SK-N-SH treated with all-trans-retinoic acid at 6 μM for 48 hours (cell line): ENCODE data around the gene PLCH2.

Experiments used
- ATAC-seq: fragments of 200-7000 bp; cut with Tn5 transposase; 3 replicates; pipeline ENCODE4 v1.9.1; 2020; ENCODE audit warnings: mild to moderate bottlenecking, moderate library complexity
- ARNTL ChIP-seq: fragments of 450-650 bp; formaldehyde crosslinking; IDR thresholded peaks from 2 replicates; pipeline ENCODE4 v1.5.0; 2020; ENCODE audit warnings: low read depth, mild to moderate bottlenecking, moderate library complexity, borderline replicate concordance
- BACH2 ChIP-seq: fragments of 250-450 bp; sonication (Bioruptor Pico); IDR thresholded peaks from 2 replicates; pipeline ENCODE4 v1.9.0; 2021; ENCODE audit warnings: mild to moderate bottlenecking, borderline replicate concordance
- CREB5 ChIP-seq: fragments of 250-450 bp; sonication (Bioruptor Pico); IDR thresholded peaks from 2 replicates; pipeline ENCODE4 v1.5.1; 2020; ENCODE audit warnings: low read depth, mild to moderate bottlenecking, moderate library complexity
- CSDC2 ChIP-seq: fragments of 250-450 bp; sonication (Bioruptor Pico); IDR thresholded peaks from 2 replicates; pipeline ENCODE4 v1.5.0; 2020; ENCODE audit warnings: mild to moderate bottlenecking, moderate library complexity
- CSRNP3 ChIP-seq: fragments of 250-450 bp; sonication (Bioruptor Pico); IDR thresholded peaks from 2 replicates; pipeline ENCODE4 v1.5.1; 2021; ENCODE audit warnings: mild to moderate bottlenecking, moderate library complexity
- ESRRG ChIP-seq: fragments of 250-450 bp; sonication (Bioruptor Pico); IDR thresholded peaks from 2 replicates; pipeline ENCODE4 v1.6.1; 2021; ENCODE audit warnings: mild to moderate bottlenecking
- GLIS3 ChIP-seq: fragments of 250-450 bp; sonication (Bioruptor Pico); IDR thresholded peaks from 2 replicates; pipeline ENCODE4 v1.5.0; 2020; ENCODE audit warnings: mild to moderate bottlenecking, moderate library complexity
- ISL1 ChIP-seq: fragments of 250-450 bp; sonication (Bioruptor Pico); IDR thresholded peaks from 2 replicates; pipeline ENCODE4 v2.1.2; 2022; ENCODE audit warnings: mild to moderate bottlenecking, moderate library complexity
- OSR1 ChIP-seq: fragments of 250-450 bp; sonication (Bioruptor Pico); IDR thresholded peaks from 2 replicates; pipeline ENCODE4 v1.8.0; 2022; ENCODE audit warnings: moderate library complexity, mild to moderate bottlenecking, inconsistent platforms
- PATZ1 ChIP-seq: fragments of 250-450 bp; sonication (Bioruptor Pico); IDR thresholded peaks from 2 replicates; pipeline ENCODE4 v1.8.0; 2020; ENCODE audit warnings: mild to moderate bottlenecking, moderate library complexity, borderline replicate concordance
- POU6F1 ChIP-seq: fragments of 250-450 bp; sonication (Bioruptor Pico); IDR thresholded peaks from 2 replicates; pipeline ENCODE4 v1.8.0; 2021; ENCODE audit warnings: low read depth, mild to moderate bottlenecking, moderate library complexity, borderline replicate concordance
- PPARA ChIP-seq: fragments of 250-450 bp; sonication (Bioruptor Pico); IDR thresholded peaks from 2 replicates; pipeline ENCODE4 v1.5.0; 2020; ENCODE audit warnings: mild to moderate bottlenecking, borderline replicate concordance
- RARB ChIP-seq: fragments of 250-450 bp; sonication (Bioruptor Pico); IDR thresholded peaks from 2 replicates; pipeline ENCODE4 v1.8.0; 2021; ENCODE audit warnings: mild to moderate bottlenecking, moderate library complexity
- SNAI2 ChIP-seq: fragments of 250-450 bp; sonication (Bioruptor Pico); IDR thresholded peaks from 2 replicates; pipeline ENCODE4 v1.5.0; 2020; ENCODE audit warnings: mild to moderate bottlenecking, moderate library complexity
- TCF4 ChIP-seq: fragments of 250-450 bp; sonication (Bioruptor Pico); IDR thresholded peaks from 2 replicates; pipeline ENCODE4 v1.8.0; 2021; ENCODE audit warnings: mild to moderate bottlenecking, moderate library complexity, borderline replicate concordance
- TOX ChIP-seq: fragments of 250-450 bp; sonication (Bioruptor Pico); IDR thresholded peaks from 2 replicates; pipeline ENCODE4 v1.8.0; 2021; ENCODE audit warnings: mild to moderate bottlenecking, moderate library complexity, borderline replicate concordance
- TSHZ2 ChIP-seq: fragments of 250-450 bp; sonication (Bioruptor Pico); IDR thresholded peaks from 2 replicates; pipeline ENCODE4 v1.5.0; 2020; ENCODE audit warnings: mild to moderate bottlenecking, moderate library complexity
- ZC3H10 ChIP-seq: fragments of 250-450 bp; sonication (Bioruptor Pico); IDR thresholded peaks from 2 replicates; pipeline ENCODE4 v1.5.1; 2021; ENCODE audit warnings: mild to moderate bottlenecking, moderate library complexity
- ZFP3 ChIP-seq: fragments of 250-450 bp; sonication (Bioruptor Pico); IDR thresholded peaks from 2 replicates; pipeline ENCODE4 v1.5.0; 2020; ENCODE audit warnings: mild to moderate bottlenecking, moderate library complexity
- ZFP30 ChIP-seq: fragments of 450-650 bp; formaldehyde crosslinking; IDR thresholded peaks from 2 replicates; pipeline ENCODE4 v1.5.0; 2022; ENCODE audit warnings: mild to moderate bottlenecking, moderate library complexity
- ZNF70 ChIP-seq: fragments of 450-650 bp; formaldehyde crosslinking; IDR thresholded peaks from 2 replicates; pipeline ENCODE4 v1.5.0; 2020; ENCODE audit warnings: mild to moderate bottlenecking, moderate library complexity

PLCH2 gene

GRCh38 chr1:2452201-2452931 lies 23.7 kb upstream of the PLCH2 start (continued):
- TF ChIP-seq PATZ1 (CRISPR knock-in tag) (no peak), ZFP30 (CRISPR knock-in tag) (no peak)
- TF ChIP-seq, all 23 proteins: peak for 0

- TF ChIP-seq ZFP30 (CRISPR knock-in tag), result no peak
- no peak for TF ChIP-seq BACH2 (CRISPR knock-in tag)
- TF ChIP-seq TOX (CRISPR knock-in tag), result no peak
- TF ChIP-seq OSR1 (CRISPR knock-in tag), result no peak
- ATAC-seq, result no peak
Observed at GRCh38 chr1:2452932-2453315, 23.2 kb upstream of the PLCH2 start.

- TF ChIP-seq TCF4 (CRISPR knock-in tag) (no peak), GLIS3 (CRISPR knock-in tag) (no peak), PATZ1 (CRISPR knock-in tag) (no peak), CSDC2 (CRISPR knock-in tag) (no peak), TOX (CRISPR knock-in tag) (no peak), CREB5 (CRISPR knock-in tag) (no peak), BACH2 (CRISPR knock-in tag) (no peak), CSRNP3 (no peak), RARB (CRISPR knock-in tag) (no peak), ISL1 (CRISPR knock-in tag) (no peak), ZFP3 (CRISPR knock-in tag) (no peak), POU6F1 (CRISPR knock-in tag) (no peak), ESRRG (CRISPR knock-in tag) (no peak), OSR1 (CRISPR knock-in tag) (no peak), ZC3H10 (CRISPR knock-in tag) (no peak), SNAI2 (no peak), TSHZ2 (CRISPR knock-in tag) (no peak), PPARA (CRISPR knock-in tag) (no peak), ZNF70 (CRISPR knock-in tag) (no peak), ARNTL (CRISPR knock-in tag) (no peak)
- ATAC-seq, result no peak
Observed at GRCh38 chr1:2454227-2454626, 21.9 kb upstream of the PLCH2 start.
